DND-41 (cell line): Measurements from ENCODE around the gene PRDM2.

Experiments
- ATAC-seq: fragments of 200-7000 bp; cut with Tn5 transposase; 3 replicates; pipeline ENCODE4 v1.9.1; 2021; ENCODE audit warnings: low read depth; ENCODE audit not compliant: insufficient read depth
- DNase-seq: peaks from one replicate; pipeline ENCODE4 v3.0.0-alpha.2; 2020
- H2AFZ ChIP-seq: 2 replicates; pipeline ENCODE4 v1.6.0; 2012; ENCODE audit warnings: low read depth, low read length
- H3K27ac ChIP-seq: 2 replicates; pipeline ENCODE4 v1.5.1; 2012; ENCODE audit warnings: low read length, inconsistent platforms
- H3K27me3 ChIP-seq: fragments of 200-600 bp; sonication (generic); 2 replicates; pipeline ENCODE4 v1.6.0; 2012; ENCODE audit warnings: low read length, mild to moderate bottlenecking, inconsistent platforms; ENCODE audit not compliant: insufficient read depth, poor library complexity
- H3K36me3 ChIP-seq: 2 replicates; pipeline ENCODE4 v1.5.1; 2012; ENCODE audit warnings: low read length, inconsistent platforms; ENCODE audit not compliant: insufficient read depth
- H3K4me1 ChIP-seq: 2 replicates; pipeline ENCODE4 v1.5.1; 2012; ENCODE audit warnings: mild to moderate bottlenecking, low read length; ENCODE audit not compliant: insufficient read depth
- H3K4me2 ChIP-seq: 2 replicates; pipeline ENCODE4 v1.6.0; 2012; ENCODE audit warnings: mild to moderate bottlenecking, moderate library complexity, low read length, inconsistent platforms; ENCODE audit not compliant: insufficient read depth
- H3K4me3 ChIP-seq, 2 experiments: fragments of 200-600 bp in 1 of 2; shearing (Covaris generic) in 1 of 2; 2 replicates each; pipeline ENCODE4 v1.5.1; 2012 to 2016; ENCODE audit warnings: inconsistent platforms in 2 of 2, low read length in 2 of 2, mild to moderate bottlenecking in 2 of 2, low read depth in 1 of 2, moderate library complexity in 1 of 2
- H3K79me2 ChIP-seq: 2 replicates; pipeline ENCODE4 v1.6.0; 2012; ENCODE audit warnings: low read length, inconsistent platforms; ENCODE audit not compliant: insufficient read depth
- H3K9ac ChIP-seq: 2 replicates; pipeline ENCODE4 v1.6.0; 2012; ENCODE audit warnings: low read depth, mild to moderate bottlenecking, inconsistent platforms, low read length, moderate library complexity
- H3K9me3 ChIP-seq: 2 replicates; pipeline ENCODE4 v1.5.1; 2012; ENCODE audit warnings: low read length, moderate library complexity, mild to moderate bottlenecking, inconsistent platforms; ENCODE audit not compliant: insufficient read depth, severe bottlenecking
- H4K20me1 ChIP-seq: 2 replicates; pipeline ENCODE4 v1.6.0; 2012; ENCODE audit warnings: low read length; ENCODE audit not compliant: insufficient read depth
- CTCF ChIP-seq: IDR thresholded peaks from 2 replicates; pipeline ENCODE4 v1.5.1; 2012; ENCODE audit warnings: borderline replicate concordance, low read length, moderate library complexity, mild to moderate bottlenecking; ENCODE audit not compliant: poor library complexity, severe bottlenecking; ENCODE audit errors: extremely low read depth
- EZH2 ChIP-seq: IDR thresholded peaks from 3 replicates; pipeline ENCODE4 v1.6.1; 2012; ENCODE audit warnings: borderline replicate concordance, low read depth, mild to moderate bottlenecking, moderate library complexity, low read length, inconsistent platforms; ENCODE audit not compliant: severe bottlenecking

Gene PRDM2

GRCh38 chr1:13759072-13759471, 59.1 kb downstream of the PRDM2 start:
- Histone ChIP-seq H3K79me2 (peaks cover 99% of the 10 kb centered on the region), H3K36me3 (peaks cover 7% of the 10 kb centered on the region; the same call in 1 of the 2 replicates), H3K27me3 (no peaks in the 10 kb centered on the region), H4K20me1 (peaks cover 89% of the 10 kb centered on the region), H3K4me1 (no peaks in the 10 kb centered on the region; the same call in 1 of the 2 replicates), H3K9me3 (no peaks in the 10 kb centered on the region), H2AFZ (no peak overlapping the region), H3K9ac (no peak overlapping the region), H3K4me3 (no peak overlapping the region), H3K27ac (no peak overlapping the region), H3K4me2 (no peak overlapping the region)
- ATAC-seq (no peak), DNase-seq (no peak)
- TF ChIP-seq EZH2, result no peak
- TF ChIP-seq CTCF, result no peak

DNA sequence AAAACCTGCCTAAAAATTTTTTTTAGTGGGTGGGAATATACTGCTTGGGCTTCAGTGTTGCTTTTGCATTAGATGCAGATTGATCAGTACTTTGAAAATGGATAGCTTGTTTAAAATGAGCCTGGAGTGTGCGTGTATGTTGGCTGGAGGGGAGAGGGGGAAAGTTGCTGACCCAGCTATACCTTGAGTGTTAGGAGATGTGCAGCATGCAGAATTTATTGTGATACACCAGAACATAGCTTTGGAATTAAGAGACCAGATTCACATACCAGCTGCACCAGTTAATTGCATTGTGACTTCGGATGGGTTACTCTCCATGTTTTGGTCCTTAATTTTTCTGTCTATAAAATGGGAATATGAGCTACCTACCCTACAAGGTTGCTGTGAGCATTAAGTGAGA, 60.4 kb downstream of the PRDM2 start:
- H3K4me2 ChIP-seq, result no peak overlapping the region
- peaks cover 90% of the 10 kb centered on the region for H4K20me1 ChIP-seq
- DNase-seq (no peak), ATAC-seq (no peak)
- H2AFZ ChIP-seq, result no peak overlapping the region
- no peak overlapping the region for H3K27ac ChIP-seq
- H3K4me3 ChIP-seq, result no peak overlapping the region
- H3K9ac ChIP-seq, result no peak overlapping the region
- H3K9me3 ChIP-seq, result no peaks in the 10 kb centered on the region
- H3K36me3 ChIP-seq, result 0 out of 2 replicates have a peak, but pooled peaks cover 3% of the 10 kb centered on the region
- H3K4me1 ChIP-seq, result no peaks in the 10 kb centered on the region
- no peak for TF ChIP-seq CTCF
- no peak for TF ChIP-seq EZH2
- H3K79me2 ChIP-seq, result peaks cover 99% of the 10 kb centered on the region
- no peaks in the 10 kb centered on the region for H3K27me3 ChIP-seq

DNA sequence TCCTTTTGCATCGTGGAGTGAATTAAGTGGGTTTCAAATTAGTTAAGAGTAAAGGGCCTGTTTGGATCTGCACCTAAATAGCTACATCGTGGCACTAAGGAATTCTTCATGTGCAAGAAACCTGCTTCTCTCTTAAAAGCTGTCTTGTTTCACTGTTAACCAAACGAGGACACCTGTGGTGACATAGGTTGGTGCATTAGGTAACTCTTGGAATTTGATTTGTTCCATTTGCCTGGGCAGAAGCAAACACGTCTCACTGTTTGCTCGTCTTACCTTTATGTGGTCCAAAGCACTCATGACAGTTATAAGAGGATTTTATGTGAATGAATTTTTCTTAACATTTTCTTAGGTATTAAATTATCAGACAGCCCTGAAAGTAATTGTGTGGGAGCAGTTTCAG, 60.9 kb downstream of the PRDM2 start:
- no peak for ATAC-seq
- Histone ChIP-seq H3K9ac (no peak overlapping the region), H3K4me1 (no peaks in the 10 kb centered on the region)

More for the DNA sequence above, 60.9 kb downstream of the PRDM2 start:
- Histone ChIP-seq H3K36me3 (0 out of 2 replicates have a peak, but pooled peaks cover 3% of the 10 kb centered on the region), H4K20me1 (peaks cover 92% of the 10 kb centered on the region), H3K4me3 (no peak overlapping the region), H3K9me3 (no peaks in the 10 kb centered on the region), H2AFZ (no peak overlapping the region), H3K4me2 (no peak overlapping the region), H3K27me3 (no peaks in the 10 kb centered on the region), H3K79me2 (peaks cover 99% of the 10 kb centered on the region), H3K27ac (no peak overlapping the region)
- no peak for TF ChIP-seq EZH2
- TF ChIP-seq CTCF, result no peak
- no peak for DNase-seq
